ENCODE results near the gene ADGRB2.

ADGRB2 gene

DNA sequence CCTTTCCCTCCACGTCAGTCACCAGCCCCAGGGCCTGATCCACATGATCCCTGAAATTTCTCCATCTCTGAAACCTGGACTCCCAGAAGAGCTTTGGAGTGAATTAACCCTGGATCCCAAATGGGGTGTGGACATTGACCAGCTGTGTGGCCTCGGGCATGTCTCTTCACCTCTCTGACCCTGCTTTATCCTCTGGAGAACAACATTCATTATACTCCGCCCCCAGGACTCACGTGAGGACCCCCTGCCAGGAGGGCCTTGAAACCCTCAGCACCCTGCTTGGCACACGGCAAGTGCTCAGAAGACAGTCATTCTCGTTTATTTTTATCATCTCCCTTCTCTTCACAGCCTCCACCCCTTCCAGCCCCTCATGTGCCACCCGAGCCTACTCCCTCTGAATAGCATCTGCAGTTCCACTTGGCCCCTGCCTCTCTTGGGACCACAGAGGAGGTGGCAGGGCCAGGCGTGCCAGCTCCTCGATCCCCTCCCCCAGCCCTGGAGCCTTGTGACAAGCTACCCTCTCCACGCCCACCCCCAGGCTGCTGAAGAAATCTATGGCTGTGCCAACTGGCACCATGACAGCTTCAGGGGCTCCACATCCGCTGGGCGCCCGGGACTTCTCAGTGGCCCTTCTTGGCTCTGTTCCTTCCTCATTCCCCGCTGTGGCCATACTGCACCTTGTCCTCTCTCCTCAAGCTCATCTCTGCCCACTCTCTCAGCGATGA, 18.0 kb downstream of the ADGRB2 start:
- DNase-seq, result no peak

DNA sequence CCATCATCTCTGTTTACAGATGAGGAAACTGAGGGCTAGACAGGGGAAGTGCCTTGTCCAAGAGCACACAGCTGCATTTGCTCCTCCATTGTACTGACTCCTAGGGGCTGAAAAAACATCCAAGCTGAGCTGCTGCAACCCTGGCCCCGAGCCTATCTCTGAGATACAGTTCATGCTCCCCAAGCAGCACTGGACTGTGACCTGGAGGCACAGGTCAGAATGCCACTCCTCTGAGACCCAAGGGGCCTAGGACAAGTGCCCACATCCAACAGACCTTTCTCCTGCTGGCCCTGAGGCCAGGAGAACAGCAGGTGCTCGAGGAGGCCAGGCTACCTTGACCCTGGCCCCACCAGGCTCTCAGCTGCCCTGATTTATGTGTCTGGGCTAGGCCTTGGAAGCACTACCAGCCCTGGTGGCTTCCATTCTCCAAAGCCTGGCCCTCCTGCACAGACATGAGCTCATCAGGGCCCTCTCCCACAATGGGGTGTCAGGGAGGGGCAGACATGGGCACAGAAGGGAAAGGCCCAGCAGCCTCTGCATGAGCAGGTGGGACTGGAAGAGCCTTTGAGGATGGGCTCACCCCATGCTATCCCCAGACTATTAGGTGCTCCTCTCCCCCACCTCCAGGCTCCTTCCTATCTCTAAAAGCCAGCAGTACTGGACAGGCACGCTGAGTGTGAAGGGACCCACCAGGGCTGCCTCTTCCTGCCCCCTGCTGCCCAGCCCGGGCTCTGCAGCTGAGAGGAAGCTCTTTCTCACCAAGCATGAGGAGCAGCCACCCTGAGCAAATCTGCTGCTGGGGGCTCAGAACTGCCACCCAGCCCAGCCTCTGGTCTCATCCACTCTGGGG, 18.8 kb downstream of the ADGRB2 start:
- peak in 2 of 5 experiments; percentile 36 to 56 for DNase-seq

DNA sequence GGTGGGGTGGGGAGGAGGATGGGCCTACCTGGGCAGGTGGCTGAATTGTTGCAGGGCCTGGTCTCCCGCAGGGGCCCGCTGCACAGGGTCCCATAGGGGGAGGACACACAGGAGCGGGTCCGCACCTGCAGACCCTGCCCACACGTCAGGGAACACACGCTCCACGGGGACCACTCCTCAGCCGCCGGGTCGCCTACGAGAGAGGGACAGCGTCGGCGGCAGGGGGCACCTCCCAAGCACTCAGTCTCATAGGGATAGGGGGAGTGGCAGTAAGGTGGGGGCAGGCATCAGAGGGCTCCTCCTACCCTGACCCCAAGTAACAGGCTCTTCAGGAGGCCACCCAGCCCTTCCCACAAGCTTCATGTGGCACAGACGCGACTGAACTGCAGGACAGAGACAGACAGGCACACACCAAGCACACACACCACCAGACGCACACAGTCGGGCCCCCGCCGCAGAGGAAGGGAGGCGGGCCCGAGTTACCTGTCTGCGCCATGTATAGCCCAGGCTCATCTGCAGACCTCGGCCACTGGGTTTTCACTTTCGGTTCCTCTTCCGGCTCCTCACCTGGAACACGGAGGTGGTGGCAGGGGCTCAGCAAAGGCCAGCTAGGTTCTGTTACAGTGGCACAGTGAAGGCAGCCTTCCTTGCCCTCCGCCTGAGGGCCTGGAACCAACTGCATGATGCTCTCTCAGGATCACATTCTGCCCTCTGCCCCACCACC, 19.8 kb downstream of the ADGRB2 start:
- no peak for DNase-seq

DNA sequence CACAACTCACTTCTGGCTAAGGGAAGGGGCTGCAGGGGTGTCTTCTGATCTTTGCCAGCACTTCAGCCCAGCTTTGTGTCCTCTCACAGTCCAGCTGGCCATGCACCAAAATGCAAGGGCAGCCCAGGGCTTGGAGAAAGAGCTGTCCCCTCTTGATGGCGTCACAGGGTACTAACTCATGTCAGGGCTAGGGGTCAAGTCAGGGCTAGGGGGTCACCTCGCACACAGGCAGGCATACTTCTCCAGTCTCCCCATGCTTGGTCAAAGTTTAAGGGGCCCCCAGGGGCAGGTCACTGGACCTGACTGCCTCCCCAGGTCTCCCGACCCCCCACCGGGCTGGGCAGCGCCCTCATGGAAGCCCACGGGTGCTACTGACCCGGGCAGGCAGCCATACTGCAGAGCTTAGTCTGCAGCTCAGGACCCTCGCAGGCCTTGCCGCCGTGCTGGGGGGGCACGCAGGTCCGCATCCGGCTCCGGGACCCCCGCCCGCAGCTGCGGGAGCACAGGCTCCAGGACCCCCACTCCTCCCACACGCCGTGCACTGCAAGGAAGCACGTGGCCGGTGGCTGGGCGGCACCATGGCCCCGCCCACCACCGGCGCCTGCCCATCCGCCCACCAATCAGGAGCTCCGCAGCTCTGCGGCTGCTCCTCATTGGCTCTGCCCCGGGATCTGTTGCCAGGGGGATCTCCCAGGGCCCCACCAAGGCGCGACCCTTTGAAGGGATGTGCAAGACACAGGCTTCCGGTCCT, 21.5 kb downstream of the ADGRB2 start:
- DNase-seq, result no peak

DNA sequence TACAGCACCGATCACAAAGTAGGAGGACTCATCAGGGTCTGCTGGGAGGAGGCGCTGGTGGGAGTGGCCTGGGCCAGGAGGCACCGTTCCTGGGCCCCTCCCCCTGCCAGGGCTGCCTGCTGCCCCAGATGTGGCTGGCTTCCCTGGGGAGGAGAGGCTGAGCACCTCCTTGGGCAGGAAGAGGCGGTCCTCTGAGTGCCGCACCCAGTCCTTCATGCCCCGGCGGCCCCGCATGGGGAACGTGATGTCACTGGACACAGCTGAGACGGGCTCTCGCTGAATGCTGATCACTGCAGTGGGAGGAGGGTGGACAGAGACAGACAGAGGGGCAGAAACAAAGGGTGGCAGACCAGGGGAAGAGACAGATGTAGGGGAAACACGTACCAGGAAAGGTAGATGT, 24.8 kb downstream of the ADGRB2 start:
- DNase-seq, result peak in 3 of 5 experiments; percentile 12 to 55 (median 22)

DNA sequence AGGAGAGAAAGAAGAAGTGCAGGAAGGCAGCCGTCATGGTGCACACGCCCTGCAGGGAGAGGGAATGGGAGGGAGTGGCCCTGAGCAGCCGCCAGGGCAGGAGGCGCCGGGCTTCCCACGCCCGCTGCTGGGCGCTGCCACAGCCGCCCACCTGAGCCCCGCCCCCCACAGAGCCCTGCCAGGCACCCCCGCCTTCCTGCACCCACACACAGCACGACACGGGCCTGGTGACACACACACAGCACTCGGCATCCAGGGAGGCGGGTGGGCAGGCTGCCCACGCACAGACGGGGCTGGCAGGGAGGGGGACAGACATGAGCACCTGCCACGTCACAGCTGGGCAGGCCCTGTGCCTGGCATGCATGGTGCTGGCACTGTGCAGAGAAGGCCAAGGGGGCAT, 27.5 kb downstream of the ADGRB2 start:
- peak in 2 of 5 experiments; percentile 12 to 13 for DNase-seq

DNA sequence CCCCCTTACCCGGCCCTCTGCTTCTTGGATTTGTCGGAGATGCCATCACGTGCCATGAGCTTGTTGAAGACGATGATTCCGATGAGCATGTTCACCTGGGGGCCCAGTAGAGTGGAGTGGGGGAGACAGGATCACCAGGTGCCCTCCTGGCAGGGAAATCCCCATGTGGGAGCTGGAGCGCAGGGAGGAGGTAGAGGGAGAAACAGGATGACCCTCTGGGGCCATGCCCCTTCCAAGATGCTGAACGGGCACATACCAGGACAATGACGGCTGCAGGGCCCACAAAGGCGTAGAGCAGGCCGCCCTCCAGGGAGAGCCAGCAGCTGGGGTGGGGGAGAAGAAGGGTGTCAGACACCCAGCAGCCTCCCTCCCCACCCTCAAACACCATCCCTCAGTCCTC, 28.6 kb downstream of the ADGRB2 start:
- no peak for DNase-seq

DNA sequence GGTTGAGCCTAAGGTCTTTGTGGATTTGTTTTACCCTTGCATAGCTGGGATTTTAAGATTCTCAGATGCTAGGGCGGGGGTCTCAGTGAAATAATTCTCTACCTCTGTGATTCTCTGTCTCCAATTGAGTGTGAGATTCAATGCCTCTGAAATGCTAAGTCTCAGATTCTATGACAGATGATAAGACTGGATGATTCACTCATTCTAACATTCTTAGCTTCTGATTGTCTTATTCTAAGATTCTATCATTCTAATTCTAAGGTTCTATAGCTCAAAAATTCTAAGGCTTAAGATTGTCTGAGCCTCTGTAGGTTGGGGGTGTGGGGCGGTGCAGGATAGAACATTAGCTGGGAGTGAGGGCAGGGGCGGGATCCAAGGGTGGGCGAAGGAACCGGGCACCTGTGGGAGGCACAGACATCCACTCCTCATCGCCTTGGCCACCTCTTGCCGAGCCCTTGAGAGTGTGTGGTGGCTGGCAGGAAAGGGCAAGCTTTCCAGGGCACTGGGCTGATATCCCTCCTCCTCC, 29.5 kb downstream of the ADGRB2 start:
- DNase-seq, result no peak

DNA sequence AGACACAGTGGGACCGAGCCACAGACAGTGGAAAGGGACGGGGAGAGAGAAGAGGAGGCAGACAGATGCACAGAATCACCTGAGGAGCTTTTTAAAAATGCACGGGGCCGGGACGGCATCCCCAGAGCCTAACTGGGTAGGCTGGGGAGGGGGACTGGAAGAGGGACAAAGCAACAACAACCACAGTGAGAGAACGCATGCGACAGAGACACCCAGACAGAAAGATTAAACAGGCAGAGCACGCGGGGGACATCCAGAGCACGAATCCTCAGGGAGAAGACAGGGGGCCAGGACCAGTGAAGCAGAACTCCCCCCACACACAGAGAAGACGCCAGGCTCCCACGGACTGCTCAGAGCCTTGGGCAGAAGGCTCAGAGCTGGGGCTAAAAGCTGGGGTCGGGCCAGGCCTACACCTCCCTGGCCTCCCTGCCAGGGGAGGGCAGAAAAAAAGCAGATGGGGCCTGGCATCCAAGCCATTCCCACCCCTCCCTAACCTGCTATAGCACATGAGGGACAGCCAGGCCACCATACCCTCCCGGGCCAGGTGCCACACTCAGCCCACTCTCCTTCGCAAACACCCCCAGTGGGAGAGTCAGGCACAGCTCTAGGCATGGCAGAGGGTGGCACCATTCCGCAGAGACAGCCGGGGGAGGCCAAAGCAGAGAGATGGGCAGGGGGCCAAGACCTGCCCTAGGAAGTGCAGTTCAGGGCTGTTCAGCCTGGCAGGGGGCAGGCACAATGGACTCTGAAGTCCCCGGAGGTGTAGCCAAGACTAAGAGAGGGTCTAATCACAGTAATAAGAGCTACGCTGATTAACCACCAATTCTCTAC, 30.5 kb downstream of the ADGRB2 start:
- DNase-seq, result no peak

DNA sequence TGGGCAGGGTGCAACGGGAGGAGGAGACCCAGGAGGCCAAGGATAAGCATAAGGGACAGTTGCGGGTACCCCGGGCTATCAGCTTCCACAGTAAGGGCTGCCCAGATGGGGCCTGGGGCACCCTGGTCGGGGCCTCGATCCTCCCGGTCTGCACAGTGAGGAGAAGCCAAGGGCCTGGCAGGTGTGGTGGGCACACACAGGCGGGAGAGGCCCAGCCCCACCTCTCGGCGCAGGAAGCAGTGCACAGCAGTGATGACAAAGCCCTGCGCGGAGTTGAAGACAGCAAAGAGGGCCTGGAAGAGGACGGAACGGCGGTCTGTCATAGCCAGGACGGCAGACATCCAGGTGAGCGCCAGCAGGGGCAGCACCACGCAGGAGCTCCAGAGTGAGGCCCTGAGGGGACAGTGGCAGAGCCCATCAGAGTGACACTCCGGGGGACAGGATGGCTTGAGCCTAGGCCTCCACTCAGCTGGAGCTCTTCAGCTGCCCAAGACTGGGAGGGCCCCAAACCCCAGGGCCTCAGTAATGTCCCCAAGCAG, 31.3 kb downstream of the ADGRB2 start:
- DNase-seq, result no peak

DNA sequence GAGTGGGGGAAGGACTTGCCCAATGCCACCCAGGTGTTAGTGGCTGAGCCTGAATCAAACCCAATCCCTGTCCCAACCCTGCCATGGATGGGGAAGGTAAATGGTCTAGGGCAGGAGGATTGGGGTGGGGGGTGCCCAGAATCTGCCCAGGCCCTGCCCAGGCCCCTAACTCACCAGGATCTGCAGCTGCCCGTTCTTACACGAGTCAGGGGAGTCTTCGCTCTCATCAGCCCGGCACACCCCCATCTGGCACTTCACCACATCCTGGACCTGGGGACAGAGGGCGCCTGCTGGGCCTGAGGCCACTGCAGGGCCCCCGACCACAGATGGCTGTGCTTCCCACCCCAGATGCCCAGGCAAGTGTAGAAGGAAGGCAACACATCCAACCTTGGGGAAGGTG, 31.8 kb downstream of the ADGRB2 start:
- DNase-seq, result no peak

DNA sequence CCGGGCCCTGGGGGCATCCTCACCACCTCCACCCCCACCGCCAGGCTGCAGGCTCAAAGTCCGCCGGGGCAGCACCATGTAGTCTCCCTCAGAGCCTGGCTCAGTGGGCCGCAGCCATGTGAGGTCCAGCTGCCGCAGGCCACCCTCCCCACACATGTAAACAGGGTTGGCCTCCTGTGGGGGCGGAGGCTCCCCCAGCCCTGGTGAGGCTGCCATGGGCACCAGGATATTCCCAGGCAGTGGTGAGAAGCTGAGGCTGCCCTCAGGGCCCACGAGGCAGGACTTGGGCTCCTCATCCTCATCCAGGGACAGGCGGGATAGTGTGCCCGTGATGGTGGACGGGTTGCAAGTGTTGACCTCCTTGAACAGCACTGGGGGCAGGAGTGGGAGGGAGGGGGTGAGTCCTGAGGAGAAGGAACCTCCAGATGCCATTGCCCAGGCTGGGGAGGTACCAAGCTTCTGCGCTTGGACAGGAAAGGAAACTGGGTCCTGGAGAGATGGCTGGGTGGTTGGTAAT, 33.0 kb downstream of the ADGRB2 start:
- no peak for DNase-seq

DNA sequence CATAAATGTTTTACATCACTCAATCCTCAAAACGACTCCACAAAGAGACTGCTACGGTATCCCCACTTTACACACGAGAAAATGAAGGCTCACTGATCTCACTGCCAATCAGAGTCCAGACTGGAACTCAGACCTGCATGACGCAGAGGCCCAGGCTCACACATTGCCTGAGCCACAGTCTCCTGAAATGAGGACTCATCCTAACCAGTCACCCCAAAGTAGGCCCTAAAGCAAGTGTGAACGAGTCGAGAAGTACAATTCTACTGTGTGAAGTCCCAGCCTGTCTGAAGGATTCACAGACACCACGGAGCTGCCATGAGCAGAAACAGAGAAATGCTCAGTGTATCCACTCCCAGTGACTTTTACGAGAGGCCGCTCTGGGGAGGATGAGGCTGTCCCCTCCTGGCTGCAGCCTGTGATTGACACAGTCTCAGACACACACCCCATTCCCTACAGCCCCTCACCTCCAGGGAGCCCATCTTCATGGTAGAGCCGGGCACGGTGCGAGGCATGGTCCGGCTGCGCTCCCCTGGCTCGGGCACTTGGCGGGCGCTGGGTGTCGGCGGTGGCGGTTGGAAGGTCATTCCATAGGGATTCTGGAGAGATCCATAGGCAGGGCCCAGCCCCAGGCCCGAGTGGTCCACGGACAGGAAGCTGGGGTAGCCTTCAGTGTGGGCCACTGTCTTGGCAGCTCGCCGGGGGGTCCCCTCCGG, 33.6 kb downstream of the ADGRB2 start:
- DNase-seq, result no peak

DNA sequence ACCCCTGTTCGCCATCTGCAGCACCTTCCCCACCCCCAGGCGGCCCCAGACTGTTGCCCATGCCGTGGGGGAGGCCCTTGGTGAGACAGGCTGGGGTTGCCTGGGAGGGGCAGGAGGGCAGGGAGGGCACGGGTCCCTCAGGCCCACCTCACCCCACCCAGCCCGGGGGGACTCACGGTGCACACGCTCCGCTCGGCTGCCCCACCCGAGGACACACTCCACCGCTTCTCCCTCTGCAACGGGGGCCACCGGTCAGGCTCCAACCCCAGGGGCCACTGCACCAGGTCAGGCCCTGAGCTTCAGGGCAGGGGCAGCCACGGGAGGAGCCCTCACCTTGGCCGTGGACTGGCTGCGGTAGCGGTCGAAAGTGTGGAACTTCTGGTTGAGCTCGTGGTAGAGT, 36.3 kb downstream of the ADGRB2 start:
- no peak for DNase-seq

DNA sequence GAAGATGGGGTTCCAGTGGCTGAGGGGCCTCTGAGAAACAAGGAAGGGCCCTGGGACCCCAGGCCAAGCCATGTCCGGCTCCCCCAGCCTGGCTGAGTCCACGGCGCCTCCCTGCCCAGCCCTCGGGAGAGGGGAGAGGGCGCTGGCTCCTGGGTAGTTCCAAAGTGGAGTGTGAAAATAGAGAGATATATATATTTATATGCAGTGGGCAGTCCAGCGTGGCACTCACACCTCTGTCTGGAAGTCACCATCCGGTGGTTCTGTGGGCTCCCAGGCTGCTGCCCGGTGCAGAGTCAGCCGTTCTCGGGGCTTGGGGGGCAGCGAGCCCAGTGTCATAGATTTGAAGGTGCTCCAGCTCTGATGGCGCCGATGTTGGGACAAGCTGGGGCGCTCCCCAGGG, 36.9 kb downstream of the ADGRB2 start:
- DNase-seq, result no peak

DNA sequence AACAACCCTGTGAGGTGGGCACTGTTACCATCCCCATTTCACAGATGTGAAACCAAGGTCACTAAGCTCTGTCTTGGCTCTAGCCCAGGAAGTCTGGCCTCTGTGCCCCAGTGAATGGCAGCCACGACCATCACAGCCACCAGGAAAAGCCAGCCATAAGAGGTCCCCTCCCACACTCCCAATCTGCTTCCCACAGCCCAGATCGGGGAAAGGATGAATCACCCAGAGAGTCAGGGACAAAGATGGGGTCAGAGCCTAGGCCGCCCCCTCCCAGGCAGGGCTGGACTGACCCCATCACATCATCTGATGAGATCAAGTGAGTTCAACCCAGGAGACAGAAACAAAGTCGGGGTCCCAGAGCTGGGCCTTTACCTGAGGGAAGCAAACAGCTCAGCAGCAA, 37.4 kb downstream of the ADGRB2 start:
- no peak for DNase-seq

DNA sequence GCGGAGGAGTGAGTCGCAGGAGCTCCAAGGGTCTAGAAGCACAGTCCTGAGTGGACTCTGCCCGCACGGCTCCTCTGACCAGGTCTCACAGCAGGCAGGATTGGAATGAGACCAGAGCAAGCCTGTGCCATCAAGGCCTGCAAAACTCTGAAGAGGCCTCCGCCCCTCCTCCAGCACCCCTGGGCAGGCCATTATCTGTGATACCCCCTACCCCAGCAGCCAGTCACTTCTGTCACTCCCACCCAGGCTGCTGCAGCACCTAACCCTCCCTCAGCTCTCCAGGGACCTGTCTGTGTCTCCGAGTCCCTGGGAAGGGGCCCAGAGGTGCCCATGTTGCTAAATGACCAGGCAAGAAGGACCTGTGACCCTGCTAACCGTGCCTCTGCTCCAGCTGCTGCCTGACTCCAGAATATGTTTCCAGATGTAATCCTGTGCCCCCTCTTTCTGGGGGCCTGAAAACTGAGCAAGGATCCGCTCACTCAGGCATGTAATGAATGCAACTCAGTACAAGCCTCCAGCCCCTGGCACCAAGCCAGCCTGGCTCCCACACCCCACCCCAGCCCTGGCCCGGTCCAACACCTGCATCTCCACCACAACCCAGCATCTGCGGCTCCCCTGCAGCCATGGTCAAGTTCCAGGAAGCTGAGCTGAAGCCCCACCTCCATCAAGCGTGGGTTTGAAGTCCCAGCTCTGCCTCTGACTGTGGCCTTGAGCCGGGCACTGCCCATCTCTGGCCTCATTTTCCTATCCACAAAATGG, 38.2 kb downstream of the ADGRB2 start:
- no peak for DNase-seq

DNA sequence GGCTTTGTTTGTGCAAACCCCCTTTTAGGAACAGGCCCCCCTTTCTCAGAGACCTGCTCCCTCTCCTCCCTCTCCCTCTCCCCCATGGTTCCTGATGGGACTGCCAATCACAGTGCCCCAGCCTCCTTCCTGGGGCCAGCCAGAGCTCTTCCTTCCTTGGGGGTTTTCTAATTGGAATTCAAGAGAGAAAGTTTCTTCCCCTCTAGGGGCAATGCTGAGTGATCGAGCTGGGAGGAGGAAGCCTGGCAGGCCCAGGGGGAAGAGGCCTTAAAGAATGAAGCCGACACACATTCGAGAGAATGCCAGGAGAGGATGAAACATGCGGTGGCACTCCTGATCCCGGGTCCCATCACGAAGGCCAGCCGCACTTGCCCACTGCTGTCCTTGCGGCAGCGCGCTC, 39.0 kb downstream of the ADGRB2 start:
- no peak for DNase-seq

DNA sequence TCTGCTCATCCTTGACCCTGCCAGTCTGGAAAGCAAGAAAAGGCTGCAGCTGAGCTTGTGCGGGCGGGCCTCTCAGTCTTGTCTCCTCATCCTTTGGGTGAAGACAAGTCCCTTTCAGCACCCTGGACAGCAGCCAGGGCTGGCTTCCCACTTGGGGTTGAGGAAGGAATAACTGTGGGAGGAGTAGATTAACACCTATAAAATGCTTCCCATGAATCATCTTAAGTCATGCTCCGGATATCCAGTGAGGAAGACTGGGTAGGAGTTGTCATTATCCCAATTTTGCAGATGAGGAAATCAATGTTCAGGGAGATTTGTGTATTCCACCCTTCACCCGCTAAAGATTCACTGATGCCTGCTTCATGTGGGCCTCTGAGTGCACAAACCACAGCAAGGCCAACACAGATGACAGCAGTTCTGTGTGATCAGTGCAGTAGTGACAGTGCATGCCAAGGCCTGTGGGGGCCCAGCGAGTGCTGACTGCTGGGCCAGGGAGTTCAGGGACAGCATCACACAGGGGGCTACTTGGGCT, 40.2 kb downstream of the ADGRB2 start:
- DNase-seq, result peak in 3 of 5 experiments; percentile 20 to 29 (median 28)
